Ovary (tissue), 9 donors: Measurements from ENCODE around the gene PLXNA4. TPM values are rescaled to one million over a fixed set of nuclear protein-coding genes. Genes with fewer than 3 reads are reported as not detected.

Experiments
- DNase-seq, 5 donors: peaks; one replicate each; pipeline ENCODE4 v3.0.0-alpha.2; 2019 to 2020
- H3K27ac ChIP-seq, 2 donors: fragments of 200-600 bp; one replicate each; pipeline versions ENCODE4 v1.5.1 to v1.8.0; 2019 to 2022
- H3K27me3 ChIP-seq: fragments of 200-600 bp; one replicate; pipeline ENCODE4 v1.8.0; 2022
- H3K36me3 ChIP-seq: fragments of 200-600 bp; sonication (generic); one replicate; pipeline ENCODE4 v1.5.1; 2019
- H3K4me1 ChIP-seq: one replicate; pipeline ENCODE4 v1.8.1; 2013; ENCODE audit warnings: mild to moderate bottlenecking, moderate library complexity; ENCODE audit not compliant: insufficient read depth
- H3K4me3 ChIP-seq: fragments of 200-600 bp; sonication (generic); one replicate; pipeline ENCODE4 v1.5.1; 2017
- H3K9me3 ChIP-seq, 2 donors: fragments of 200-600 bp in 1 of 2; sonication (generic) in 1 of 2; one replicate each; pipeline versions ENCODE4 v1.5.1 to v1.8.1; 2013 to 2019; ENCODE audit warnings: mild to moderate bottlenecking in 1 of 2, moderate library complexity in 1 of 2
- EP300 ChIP-seq: sonication (generic); formaldehyde crosslinking; IDR thresholded peaks from one replicate; pipeline ENCODE4 v1.6.1; 2017; ENCODE audit warnings: antibody characterized with exemption
- POLR2A ChIP-seq: fragments of 450-650 bp; IDR thresholded peaks from one replicate; pipeline ENCODE4 v1.6.1; 2017; ENCODE audit warnings: antibody characterized with exemption, mild to moderate bottlenecking, moderate library complexity
- WGBS, 3 donors: extraction: QIAGEN DNeasy Blood & Tissue Kit in 1 of 3; methylation state at CpG; one replicate each; pipeline versions ENCODE4 v1.1.5 to v1.1.7; 2013 to 2017; 5-methylcytosine and 5-hydroxymethylcytosine counted together
- intact Hi-C, 4 donors: fragments of 100-400 bp; cut with DNase I; formaldehyde crosslinking; loops; one replicate each; pipeline versions ENCODE4 v1.11.0 to v1.15.1; 2022 to 2023
- polyA plus RNA-seq, 2 donors: library from polyadenylated mRNA; stranded (reverse); fragments of 200-250 nt in 1 of 2; fragments of 350-450 nt in 1 of 2; fragmentation: Illumina TruSeq in 1 of 2; extraction: RNeasy Lipid Tissue Mini Kit (QIAGEN cat#74804) in 1 of 2; gene quantifications; one replicate each; pipeline ENCODE4 v1.2.3, GENCODE V29; 2013 to 2014
- total RNA-seq, 7 donors: library from RNA; depleted of rRNA in 2 of 7; stranded (reverse); fragments of >200 nt in 2 of 7; fragmentation: NEBNext Ultra II Directional in 3 of 7; extraction: Animal tissue kit (Norgen Biotek cat#: 25700) in 3 of 7; gene quantifications; one replicate each; pipeline versions ENCODE4 v1.1.0 to v1.2.4, GENCODE V29; 2016 to 2023
- TF ChIP-seq, protein P1 (sequence below), 3 donors: fragments of 450-650 bp in 2 of 3; fragments of 200-600 bp in 1 of 3; IDR thresholded peaks; one replicate each; pipeline versions ENCODE4 v1.5.1 to v1.8.0; 2016 to 2022; ENCODE audit warnings: antibody characterized with exemption in 3 of 3, mild to moderate bottlenecking in 1 of 3
- donor health status: DM: no; HTN: no; CAD: no; lungs with moderate emphysema.
- donor health status: DM: no; HTN: no; CAD: no.
- donor health status: Bipolar disorder and iron deficiency.
- donor health status: DM: yes; HTN: yes; CAD: no.
- donor health status: DM: no; HTN: no; CAD: no.
- donor health status: DM: yes; HTN: yes; CAD: no.

The PLXNA4 gene
- total and polyA plus RNA-seq, 9 donors, result 5.1 to 39.9 (median 11.4) TPM

DNA sequence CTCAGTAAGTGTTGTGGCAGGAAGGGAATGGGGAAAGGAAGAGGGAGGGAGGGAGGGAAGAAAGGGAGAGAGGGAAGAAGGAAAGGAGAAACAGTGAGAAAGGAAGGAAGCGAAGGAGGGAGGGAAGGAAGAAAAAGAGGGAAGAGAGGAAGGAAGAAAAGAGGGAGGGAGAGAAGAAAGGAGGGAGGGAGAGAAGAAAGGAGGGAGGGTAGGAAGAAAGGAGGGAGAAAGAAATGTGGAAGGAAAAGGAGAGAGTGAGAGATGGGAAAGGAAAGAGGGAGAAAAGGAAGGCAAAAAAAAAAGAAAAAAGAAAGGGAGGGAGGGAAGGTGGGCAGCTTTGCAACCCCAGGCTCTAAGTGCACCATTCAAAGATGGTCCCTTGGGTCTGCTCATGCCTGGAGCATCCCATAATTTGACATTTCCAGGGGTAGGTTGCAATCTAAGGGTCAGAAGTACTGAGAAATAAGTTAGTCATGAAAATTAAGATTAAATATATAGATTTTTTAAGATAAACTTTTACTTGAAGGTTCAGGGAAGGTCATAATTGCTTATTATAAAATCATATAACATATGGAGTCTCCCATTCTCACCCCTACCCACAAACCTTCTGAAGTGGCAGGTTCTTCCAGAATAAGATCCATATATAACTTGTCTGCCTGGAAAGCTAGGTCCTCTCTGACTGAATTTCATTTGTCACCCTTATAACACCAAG is 249.2 kb downstream of the PLXNA4 start:
- 96 to 100% (median 100%) methylated on average over 1 of the region's 1 CpG for WGBS, 3 donors
- Histone ChIP-seq H3K27me3 (no peaks in the 10 kb centered on the region), H3K4me3 (no peak overlapping the region), H3K9me3 (no peaks in the 10 kb centered on the region), H3K27ac (no peak overlapping the region), H3K4me1 (no peaks in the 10 kb centered on the region), H3K36me3 (no peaks in the 10 kb centered on the region)
- DNase-seq, result no peak
- intact Hi-C loops, result loop anchor here in 1 of 4 donors (10.0 kb wide), 1 partner anchor 178 kb away; no protein-coding TSS in a partner anchor
- TF ChIP-seq EP300 (no peak), POLR2A (no peak)

DNA sequence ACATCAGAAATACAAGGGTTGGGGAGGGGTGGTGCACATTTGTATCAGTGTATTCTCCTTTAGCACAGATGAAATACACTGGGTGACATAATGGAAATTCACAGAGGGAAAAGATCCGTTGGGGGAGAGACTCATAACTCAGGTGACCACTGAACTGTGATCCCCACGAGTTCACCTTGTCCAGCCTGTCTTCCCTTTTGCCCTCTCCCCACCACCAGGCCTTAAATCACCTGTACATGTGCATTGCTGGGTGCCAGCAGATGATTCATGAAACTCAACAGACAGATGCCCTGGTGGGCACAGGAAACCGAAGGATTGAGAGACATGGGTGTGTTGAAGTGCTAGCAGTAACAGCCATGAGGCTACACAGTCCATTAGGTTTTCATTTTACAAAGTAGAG is 253.3 kb downstream of the PLXNA4 start:
- intact Hi-C loops, result loop anchor here in 2 of 4 donors (5.0 to 10.0 kb wide), 2 partner anchors 179 to 182 kb away; no protein-coding TSS in a partner anchor
- Histone ChIP-seq H3K4me1 (peaks cover 3% of the 10 kb centered on the region), H3K27ac (no peak overlapping the region), H3K9me3 (no peaks in the 10 kb centered on the region), H3K4me3 (no peak overlapping the region), H3K27me3 (no peaks in the 10 kb centered on the region), H3K36me3 (no peaks in the 10 kb centered on the region)
- DNase-seq, result no peak
- 55 to 67% (median 55%) methylated on average over 3 of the region's 3 CpGs for WGBS, 3 donors
- TF ChIP-seq EP300, result no peak
- no peak for TF ChIP-seq POLR2A
- TF ChIP-seq, protein P1, sequence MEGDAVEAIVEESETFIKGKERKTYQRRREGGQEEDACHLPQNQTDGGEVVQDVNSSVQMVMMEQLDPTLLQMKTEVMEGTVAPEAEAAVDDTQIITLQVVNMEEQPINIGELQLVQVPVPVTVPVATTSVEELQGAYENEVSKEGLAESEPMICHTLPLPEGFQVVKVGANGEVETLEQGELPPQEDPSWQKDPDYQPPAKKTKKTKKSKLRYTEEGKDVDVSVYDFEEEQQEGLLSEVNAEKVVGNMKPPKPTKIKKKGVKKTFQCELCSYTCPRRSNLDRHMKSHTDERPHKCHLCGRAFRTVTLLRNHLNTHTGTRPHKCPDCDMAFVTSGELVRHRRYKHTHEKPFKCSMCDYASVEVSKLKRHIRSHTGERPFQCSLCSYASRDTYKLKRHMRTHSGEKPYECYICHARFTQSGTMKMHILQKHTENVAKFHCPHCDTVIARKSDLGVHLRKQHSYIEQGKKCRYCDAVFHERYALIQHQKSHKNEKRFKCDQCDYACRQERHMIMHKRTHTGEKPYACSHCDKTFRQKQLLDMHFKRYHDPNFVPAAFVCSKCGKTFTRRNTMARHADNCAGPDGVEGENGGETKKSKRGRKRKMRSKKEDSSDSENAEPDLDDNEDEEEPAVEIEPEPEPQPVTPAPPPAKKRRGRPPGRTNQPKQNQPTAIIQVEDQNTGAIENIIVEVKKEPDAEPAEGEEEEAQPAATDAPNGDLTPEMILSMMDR (IDR thresholded peaks at IDR 0.05), result no peak

DNA sequence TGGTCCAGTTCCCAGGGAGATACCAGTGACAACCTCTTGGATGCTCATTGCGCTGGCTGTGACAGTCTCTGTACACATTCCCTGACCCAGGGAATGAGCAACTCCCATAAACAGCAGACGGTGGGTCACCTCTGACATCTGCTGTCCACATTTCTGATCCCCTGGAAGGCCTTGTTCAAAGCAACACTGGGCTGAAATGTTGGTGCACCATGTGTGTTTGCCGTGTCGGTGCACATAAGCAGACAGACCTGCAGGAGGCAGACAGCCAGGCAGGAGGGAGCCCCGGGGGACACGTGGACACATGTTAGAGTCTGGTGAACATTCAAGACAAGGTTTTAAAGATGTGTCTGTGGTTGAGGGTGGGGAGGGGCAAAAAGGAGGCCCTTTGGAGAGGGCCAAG is 254.9 kb downstream of the PLXNA4 start:
- H3K27ac ChIP-seq, result no peak overlapping the region
- intact Hi-C loops, result loop anchor here in 2 of 4 donors (5.0 to 10.0 kb wide), 2 partner anchors 181 to 183 kb away; no protein-coding TSS in a partner anchor
- TF ChIP-seq, protein P1 (IDR thresholded peaks at IDR 0.05), result no peak
- TF ChIP-seq POLR2A, result no peak
- no peak for DNase-seq
- peaks cover 3% of the 10 kb centered on the region for H3K4me1 ChIP-seq
- no peak overlapping the region for H3K4me3 ChIP-seq
- no peaks in the 10 kb centered on the region for H3K36me3 ChIP-seq
- no peaks in the 10 kb centered on the region for H3K9me3 ChIP-seq
- no peaks in the 10 kb centered on the region for H3K27me3 ChIP-seq
- WGBS, 3 donors, result 72 to 81% (median 73%) methylated on average over 6 of the region's 6 CpGs

DNA sequence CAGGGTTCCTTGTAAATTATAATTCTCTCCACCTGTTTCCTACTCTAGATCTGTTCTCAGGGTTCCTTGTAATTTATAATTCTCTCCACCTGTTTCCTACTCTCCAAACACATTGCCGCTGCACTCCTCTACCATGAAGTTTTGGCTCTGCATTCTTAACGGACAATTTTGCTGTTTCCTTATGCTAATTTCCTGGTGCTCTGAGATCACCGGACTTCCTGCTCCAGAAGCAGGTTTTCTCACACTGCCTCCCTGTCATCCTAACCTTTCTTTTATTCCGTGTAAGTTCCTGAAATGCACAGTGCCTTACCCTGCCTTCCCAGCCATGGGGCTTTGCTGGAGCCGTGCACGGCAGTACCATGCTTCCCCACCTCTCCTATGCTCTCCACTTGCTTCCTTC is 256.8 kb downstream of the PLXNA4 start:
- Histone ChIP-seq H3K9me3 (no peaks in the 10 kb centered on the region), H3K36me3 (no peaks in the 10 kb centered on the region), H3K4me1 (peaks cover 3% of the 10 kb centered on the region), H3K4me3 (no peak overlapping the region), H3K27me3 (no peaks in the 10 kb centered on the region), H3K27ac (no peak overlapping the region)
- DNase-seq, result no peak
- WGBS, 3 donors, result 70 to 80% (median 78%) methylated on average over 6 of the region's 6 CpGs
- intact Hi-C loops, result loop anchor here in 3 of 4 donors (2.0 to 10.0 kb wide), 4 partner anchors 257 to 375 kb away; partner anchors contain the start of gene PLXNA4 (in 1 of the 3)
- TF ChIP-seq POLR2A (no peak), EP300 (no peak)
- TF ChIP-seq, protein P1 (IDR thresholded peaks at IDR 0.05), result no peak
